Sigmoid colon (tissue), 7 donors: ENCODE results near the gene GSC2. TPM values are rescaled to one million over a fixed set of nuclear protein-coding genes. Genes with fewer than 3 reads are reported as not detected.
A peak's percentile ranks its signal among the peaks of the same experiment; 100 is the strongest.

Source experiments
- DNase-seq: peaks from one replicate; pipeline ENCODE4 v3.0.0-alpha.2; 2019
- H3K27ac ChIP-seq, 4 donors: fragments of 200-600 bp; sonication (generic); one replicate each; pipeline ENCODE4 v1.5.1; 2016 to 2019; ENCODE audit warnings: mild to moderate bottlenecking in 1 of 4
- H3K27me3 ChIP-seq, 3 donors: fragments of 200-600 bp; sonication (generic); one replicate each; pipeline ENCODE4 v1.5.1; 2019; ENCODE audit warnings: mild to moderate bottlenecking in 1 of 3
- H3K36me3 ChIP-seq, 4 donors: fragments of 200-600 bp; sonication (generic); one replicate each; pipeline ENCODE4 v1.5.1; 2016 to 2019
- H3K4me1 ChIP-seq, 4 donors: fragments of 200-600 bp; sonication (generic); one replicate each; pipeline ENCODE4 v1.5.1; 2017 to 2019
- H3K4me3 ChIP-seq, 4 donors: fragments of 200-600 bp; sonication (generic); one replicate each; pipeline ENCODE4 v1.5.1; 2017 to 2019; ENCODE audit warnings: mild to moderate bottlenecking in 2 of 4, moderate library complexity in 1 of 4
- H3K9me3 ChIP-seq, 4 donors: fragments of 200-600 bp in 3 of 4; sonication (generic) in 3 of 4; one replicate each; pipeline versions ENCODE4 v1.5.1 to v1.6.1; 2013 to 2019
- EP300 ChIP-seq, 4 donors: sonication (generic); formaldehyde crosslinking; IDR thresholded peaks; one replicate each; pipeline ENCODE4 v1.6.1; 2017; ENCODE audit warnings: antibody characterized with exemption in 4 of 4
- POLR2A ChIP-seq, 2 donors: fragments of 450-650 bp; IDR thresholded peaks; one replicate each; pipeline ENCODE4 v1.6.1; 2016; ENCODE audit warnings: antibody characterized with exemption in 2 of 2, mild to moderate bottlenecking in 2 of 2, moderate library complexity in 2 of 2
- POLR2AphosphoS5 ChIP-seq, 4 donors: sonication (generic); formaldehyde crosslinking; IDR thresholded peaks; one replicate each; pipeline ENCODE4 v1.6.1; 2017; ENCODE audit warnings: antibody characterized with exemption in 4 of 4
- WGBS, 2 donors: extraction: QIAGEN DNeasy Blood & Tissue Kit; methylation state at CpG; one replicate each; pipeline ENCODE4 v1.1.7; 2013; 5-methylcytosine and 5-hydroxymethylcytosine counted together
- intact Hi-C: fragments of 100-400 bp; cut with DNase I; formaldehyde crosslinking; loops from one replicate; pipeline ENCODE4 v1.15.1; 2023
- polyA plus RNA-seq, 3 donors: library from polyadenylated mRNA; stranded (reverse); fragments of 200-250 nt; gene quantifications; one replicate each; pipeline ENCODE4 v1.2.3, GENCODE V29; 2013
- total RNA-seq, 4 donors: library from RNA; depleted of rRNA; stranded (reverse); fragments of >200 nt; gene quantifications; one replicate each; pipeline ENCODE4 v1.1.0, GENCODE V29; 2016
- TF ChIP-seq, protein P1 (sequence below), 4 experiments: fragments of 450-650 bp in 3 of 4; fragments of 200-600 bp in 1 of 4; IDR thresholded peaks; one replicate each; pipeline ENCODE4 v1.5.1; 2016 to 2019; ENCODE audit warnings: antibody characterized with exemption in 4 of 4, mild to moderate bottlenecking in 3 of 4, moderate library complexity in 2 of 4
- donor health status: healthy with polysubstance abuse.
- donor health status: Bipolar disorder and iron deficiency.
- donor health status: healthy.

Gene GSC2
- total and polyA plus RNA-seq, 7 donors = not detected

DNA sequence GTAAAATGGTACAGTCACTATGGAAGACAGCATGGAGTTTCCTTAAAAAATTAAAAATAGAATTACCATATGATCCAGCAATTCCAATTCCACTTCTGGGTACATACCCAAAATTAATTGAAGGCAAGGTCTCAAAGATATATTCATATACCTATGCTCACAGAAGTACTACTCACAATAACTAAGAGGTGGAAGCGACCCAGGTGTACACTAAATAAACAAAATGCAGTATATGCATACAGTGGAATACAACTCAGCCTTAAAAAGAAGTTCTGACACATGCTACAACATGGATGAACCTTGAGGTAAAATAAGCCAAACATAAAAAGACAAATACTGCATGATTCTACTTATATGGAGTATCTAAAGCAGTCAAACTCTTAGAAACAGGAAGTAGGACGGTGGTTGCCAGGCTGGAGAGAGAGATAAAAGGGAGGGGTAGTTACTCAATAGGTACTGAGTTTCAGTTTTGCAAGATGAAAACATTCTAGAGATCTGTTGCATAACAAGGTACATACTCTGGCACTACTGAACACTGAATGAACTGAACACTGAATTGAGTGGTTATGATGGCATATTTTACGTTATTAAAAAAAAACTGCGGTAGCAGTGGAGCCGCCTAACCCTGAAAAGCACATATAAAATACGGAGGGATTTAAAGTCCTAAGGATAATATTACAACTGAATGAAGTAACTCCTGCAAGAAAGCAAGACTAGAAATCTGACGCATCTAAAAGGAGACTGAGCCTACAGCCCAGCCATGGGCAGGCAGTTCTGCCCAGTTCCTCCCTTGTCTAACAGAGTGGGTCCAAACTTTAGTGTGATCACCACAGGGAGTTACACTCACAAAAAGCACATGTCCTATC, 40.7 kb downstream of the GSC2 start:
- Histone ChIP-seq H3K4me3 (no peak overlapping the region), H3K27ac (peak overlapping the region in 2 of 4 donors; percentile 8 to 50), H3K4me1 (peaks cover 0 to 59% (median 54%) of the 10 kb centered on the region in 4 donors), H3K36me3 (no peaks in the 10 kb centered on the region), H3K9me3 (no peaks in the 10 kb centered on the region), H3K27me3 (no peaks in the 10 kb centered on the region)
- peak in 1 of 4 donors; percentile 29 for TF ChIP-seq POLR2AphosphoS5 (IDR thresholded peaks at IDR 0.05)
- TF ChIP-seq, protein P1, sequence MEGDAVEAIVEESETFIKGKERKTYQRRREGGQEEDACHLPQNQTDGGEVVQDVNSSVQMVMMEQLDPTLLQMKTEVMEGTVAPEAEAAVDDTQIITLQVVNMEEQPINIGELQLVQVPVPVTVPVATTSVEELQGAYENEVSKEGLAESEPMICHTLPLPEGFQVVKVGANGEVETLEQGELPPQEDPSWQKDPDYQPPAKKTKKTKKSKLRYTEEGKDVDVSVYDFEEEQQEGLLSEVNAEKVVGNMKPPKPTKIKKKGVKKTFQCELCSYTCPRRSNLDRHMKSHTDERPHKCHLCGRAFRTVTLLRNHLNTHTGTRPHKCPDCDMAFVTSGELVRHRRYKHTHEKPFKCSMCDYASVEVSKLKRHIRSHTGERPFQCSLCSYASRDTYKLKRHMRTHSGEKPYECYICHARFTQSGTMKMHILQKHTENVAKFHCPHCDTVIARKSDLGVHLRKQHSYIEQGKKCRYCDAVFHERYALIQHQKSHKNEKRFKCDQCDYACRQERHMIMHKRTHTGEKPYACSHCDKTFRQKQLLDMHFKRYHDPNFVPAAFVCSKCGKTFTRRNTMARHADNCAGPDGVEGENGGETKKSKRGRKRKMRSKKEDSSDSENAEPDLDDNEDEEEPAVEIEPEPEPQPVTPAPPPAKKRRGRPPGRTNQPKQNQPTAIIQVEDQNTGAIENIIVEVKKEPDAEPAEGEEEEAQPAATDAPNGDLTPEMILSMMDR (IDR thresholded peaks at IDR 0.05) = no peak
- TF ChIP-seq EP300 (IDR thresholded peaks at IDR 0.05) = no peak
- TF ChIP-seq POLR2A (IDR thresholded peaks at IDR 0.05) = no peak
- intact Hi-C loops = no loop called here
- no peak for DNase-seq
- WGBS, 2 donors = 25 to 34% methylated on average over 7 of the region's 7 CpGs

DNA sequence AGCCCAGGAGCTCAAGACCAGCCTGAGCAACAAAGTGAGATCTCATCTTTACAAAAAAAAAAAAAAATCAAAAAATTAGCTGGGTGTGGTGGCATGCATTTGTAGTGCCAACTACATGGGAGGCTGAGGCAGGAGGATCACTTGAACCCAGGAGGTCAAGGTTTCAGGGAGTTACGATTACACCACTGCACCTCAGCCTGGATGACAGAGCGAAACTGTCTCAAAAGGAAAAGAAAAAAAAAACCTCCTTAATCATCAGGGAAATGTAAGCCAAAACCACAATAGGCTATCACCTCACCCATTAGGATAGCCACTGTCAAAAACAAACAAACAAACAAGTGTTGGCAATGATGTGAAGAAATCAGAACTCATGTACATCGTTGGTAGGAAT, 41.3 kb downstream of the GSC2 start:
- Histone ChIP-seq H3K27ac (no peak overlapping the region), H3K4me3 (no peak overlapping the region), H3K27me3 (no peaks in the 10 kb centered on the region), H3K4me1 (peaks cover 0 to 65% (median 59%) of the 10 kb centered on the region in 4 donors), H3K9me3 (no peaks in the 10 kb centered on the region), H3K36me3 (no peaks in the 10 kb centered on the region)
- intact Hi-C loops = no loop called here
- WGBS, 2 donors = 56 to 84% methylated on average over 3 of the region's 3 CpGs
- TF ChIP-seq POLR2A (IDR thresholded peaks at IDR 0.05) (no peak), POLR2AphosphoS5 (IDR thresholded peaks at IDR 0.05) (no peak), EP300 (IDR thresholded peaks at IDR 0.05) (no peak)
- TF ChIP-seq, protein P1 (IDR thresholded peaks at IDR 0.05) = no peak
- DNase-seq = no peak

DNA sequence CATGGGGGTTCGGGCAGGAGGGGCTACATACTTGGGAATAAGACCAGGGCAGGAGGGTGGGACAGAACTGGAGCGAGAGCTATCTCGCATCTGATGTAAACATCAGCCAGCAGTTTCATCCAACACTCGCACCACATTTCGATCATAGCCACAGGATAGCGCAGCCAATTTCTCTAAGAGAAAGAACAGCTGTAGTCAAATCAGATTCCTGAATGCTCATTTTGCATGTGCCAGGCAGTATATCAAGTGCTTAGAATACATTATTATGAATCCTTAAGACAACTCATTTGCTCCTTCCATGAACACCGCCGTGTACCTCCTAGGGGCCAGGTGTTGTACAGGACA, 42.4 kb downstream of the GSC2 start:
- WGBS, 2 donors = 78 to 94% methylated on average over 8 of the region's 8 CpGs
- H3K36me3 ChIP-seq = no peaks in the 10 kb centered on the region
- H3K27ac ChIP-seq = no peak overlapping the region
- peaks cover 0 to 67% (median 59%) of the 10 kb centered on the region in 4 donors for H3K4me1 ChIP-seq
- no peak for TF ChIP-seq EP300 (IDR thresholded peaks at IDR 0.05)
- TF ChIP-seq POLR2A (IDR thresholded peaks at IDR 0.05) = no peak
- TF ChIP-seq POLR2AphosphoS5 (IDR thresholded peaks at IDR 0.05) = no peak
- TF ChIP-seq, protein P1 (IDR thresholded peaks at IDR 0.05) = no peak
- no peak for DNase-seq
- intact Hi-C loops = no loop called here
- no peaks in the 10 kb centered on the region for H3K9me3 ChIP-seq
- no peak overlapping the region for H3K4me3 ChIP-seq
- H3K27me3 ChIP-seq = no peaks in the 10 kb centered on the region

DNA sequence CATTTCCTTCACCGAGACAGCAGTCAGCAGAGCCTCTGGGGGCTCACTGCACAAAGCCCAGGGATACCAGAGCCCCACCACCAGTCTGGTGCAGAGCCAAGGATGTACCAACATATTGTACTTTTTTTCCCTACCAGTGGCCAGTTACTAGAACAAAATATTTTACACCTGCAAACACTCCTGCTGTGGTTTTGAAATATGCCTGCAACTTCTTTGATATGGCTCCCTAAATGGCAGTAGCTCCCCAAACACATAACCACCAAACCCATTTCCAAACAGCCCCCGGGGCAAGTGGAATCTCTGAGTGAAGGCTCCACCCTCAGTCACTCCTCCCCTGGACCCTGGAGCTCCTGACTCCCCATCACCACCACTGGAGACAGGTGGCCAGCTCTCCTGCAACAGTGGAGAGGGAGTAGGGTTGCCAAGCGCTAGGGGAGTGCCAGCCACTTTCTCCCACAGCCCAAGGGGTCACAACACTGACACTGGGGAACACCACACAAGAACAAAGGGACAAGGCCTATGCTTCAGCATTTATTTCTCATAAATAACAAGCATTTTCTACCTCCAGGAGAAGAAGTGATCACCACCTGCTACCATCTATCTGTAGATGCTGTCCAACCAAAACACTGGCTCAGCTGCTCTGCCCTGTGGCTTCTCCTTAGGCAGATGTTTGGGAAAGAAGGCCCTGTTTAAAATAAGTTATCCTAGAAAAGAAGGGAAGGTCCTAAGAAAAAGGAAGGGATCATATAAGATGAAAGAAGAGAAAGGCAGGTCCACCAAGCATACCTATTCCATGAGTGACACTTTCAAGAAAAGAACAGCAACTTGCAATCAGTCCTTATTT, 43.0 kb downstream of the GSC2 start:
- DNase-seq = no peak
- WGBS, 2 donors = 78 to 85% methylated on average over 3 of the region's 3 CpGs
- TF ChIP-seq, protein P1 (IDR thresholded peaks at IDR 0.05) = no peak
- TF ChIP-seq POLR2AphosphoS5 (IDR thresholded peaks at IDR 0.05) (no peak), EP300 (IDR thresholded peaks at IDR 0.05) (no peak), POLR2A (IDR thresholded peaks at IDR 0.05) (no peak)
- Histone ChIP-seq H3K27me3 (no peaks in the 10 kb centered on the region), H3K36me3 (no peaks in the 10 kb centered on the region), H3K4me1 (peaks cover 0 to 64% (median 59%) of the 10 kb centered on the region in 4 donors), H3K4me3 (no peak overlapping the region), H3K27ac (no peak overlapping the region), H3K9me3 (no peaks in the 10 kb centered on the region)
- intact Hi-C loops = no loop called here
